GM18508 (cell line): Measurements from ENCODE around the gene TMUB2.

Experiments
- ATAC-seq: cut with Tn5 transposase; IDR thresholded peaks from one replicate; pipeline ENCODE4 v1.9.1; 2021; ENCODE audit warnings: moderate number of reproducible peaks; ENCODE audit not compliant: insufficient read depth, unreplicated experiment

TMUB2 gene

GRCh38 chr17:44176257-44176656 lies 10.5 kb upstream of the TMUB2 start:
- ATAC-seq: no peak

- ATAC-seq: no peak
Measured at GRCh38 chr17:44176671-44177501, 9.9 kb upstream of the TMUB2 start.

- ATAC-seq: no peak
Measured at GRCh38 chr17:44177640-44178039, 9.1 kb upstream of the TMUB2 start.

- ATAC-seq: no peak
Measured at GRCh38 chr17:44178133-44178532, 8.6 kb upstream of the TMUB2 start.

- no peak for ATAC-seq
Measured at GRCh38 chr17:44183024-44183423, 3.7 kb upstream of the TMUB2 start.

GRCh38 chr17:44184212-44184810 lies 2.5 kb upstream of the TMUB2 start:
- no peak for ATAC-seq

GRCh38 chr17:44187131-44187899 lies 543 bp downstream of the TMUB2 start:
- peak; percentile 27 for ATAC-seq

- no peak for ATAC-seq
Measured at GRCh38 chr17:44188576-44189403, 2.0 kb downstream of the TMUB2 start.

- ATAC-seq: no peak
Measured at GRCh38 chr17:44190481-44190880, 3.7 kb downstream of the TMUB2 start.

GRCh38 chr17:44191369-44191768 lies 4.6 kb downstream of the TMUB2 start:
- no peak for ATAC-seq

- ATAC-seq: no peak
Measured at GRCh38 chr17:44191941-44192496, 5.2 kb downstream of the TMUB2 start.

- ATAC-seq: no peak
Measured at GRCh38 chr17:44192750-44193149, 6.0 kb downstream of the TMUB2 start.

- no peak for ATAC-seq
Measured at GRCh38 chr17:44193326-44194084, 6.7 kb downstream of the TMUB2 start.

- no peak for ATAC-seq
Measured at GRCh38 chr17:44197107-44197506, 10.3 kb downstream of the TMUB2 start.

GRCh38 chr17:44197980-44198720 lies 11.4 kb downstream of the TMUB2 start:
- ATAC-seq: no peak

GRCh38 chr17:44198721-44199552 lies 12.2 kb downstream of the TMUB2 start:
- no peak for ATAC-seq

GRCh38 chr17:44199553-44200477 lies 13.0 kb downstream of the TMUB2 start, which contains the start of gene ATXN7L3:
Gene ATXN7L3, minus strand, starts transcription at chr17:44199884. Its CDS starts 1,814 bp downstream, at chr17:44198070.
- ATAC-seq: no peak
